SK-N-MC (cell line): Measurements from ENCODE around the gene PNCK.

ENCODE experiments used
- EZH2 ChIP-seq: fragments of 200-600 bp; sonication (generic); IDR thresholded peaks from one replicate; pipeline ENCODE4 v1.6.1; 2017; ENCODE audit warnings: antibody characterized with exemption
- FOXP2 ChIP-seq: optimal IDR thresholded peaks from 2 replicates; pipeline ENCODE3; 2011; ENCODE audit warnings: mild to moderate bottlenecking, moderate library complexity; ENCODE audit not compliant: insufficient read depth; ENCODE audit errors: extremely low read length, control extremely low read depth
- POLR2AphosphoS5 ChIP-seq: IDR thresholded peaks from 2 replicates; pipeline ENCODE4 v1.6.1; 2012; ENCODE audit warnings: mild to moderate bottlenecking, low read depth, low read length, borderline replicate concordance

DNA sequence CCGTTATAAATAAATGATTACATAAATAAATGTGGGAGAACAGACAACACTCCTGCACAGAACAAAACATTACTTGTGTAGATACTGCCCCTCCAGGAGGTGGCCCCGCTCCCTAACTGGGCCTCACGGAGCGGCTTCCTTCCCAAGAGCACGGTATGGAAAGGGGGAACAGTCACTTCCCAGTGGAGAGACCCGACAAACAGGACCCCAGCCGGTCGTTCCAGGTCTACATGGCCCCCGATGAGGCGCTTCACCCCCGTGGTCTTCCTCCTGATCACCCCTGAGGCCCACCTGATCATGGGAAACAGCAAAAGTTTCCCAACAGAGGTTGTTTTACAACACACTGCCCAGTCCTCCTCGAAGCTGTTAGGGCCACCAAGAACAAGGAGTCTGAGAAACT is 7.6 kb upstream of the PNCK start:
- no peak for TF ChIP-seq EZH2
- no peak for TF ChIP-seq POLR2AphosphoS5
- TF ChIP-seq FOXP2, result no peak
